Adrenal gland (tissue), 12 donors: ENCODE data around the gene KDM4C. TPM values are rescaled to one million over a fixed set of nuclear protein-coding genes. Genes with fewer than 3 reads are reported as not detected.

Experiments
- DNase-seq, 7 donors: peaks; one replicate each; pipeline ENCODE4 v3.0.0-alpha.2; 2019 to 2020
- H3K27ac ChIP-seq, 5 donors: fragments of 200-600 bp; sonication (generic) in 4 of 5; 1 replicate in 3 of 5; 2 replicates in 2 of 5; pipeline versions ENCODE4 v1.5.1 to v1.8.0; 2016 to 2020; ENCODE audit warnings: mild to moderate bottlenecking in 1 of 5
- H3K27me3 ChIP-seq: fragments of 200-600 bp; 2 replicates; pipeline ENCODE4 v1.8.0; 2021
- H3K36me3 ChIP-seq, 2 donors: fragments of 200-600 bp; replicated peaks in 1 of 2; 1 replicate in 1 of 2; 2 replicates in 1 of 2; pipeline versions ENCODE4 v1.5.1 to v1.8.0; 2018 to 2022
- H3K4me1 ChIP-seq, 2 donors: fragments of 200-600 bp; replicated peaks in 1 of 2; 1 replicate in 1 of 2; 2 replicates in 1 of 2; pipeline versions ENCODE4 v1.5.1 to v1.8.0; 2018 to 2021
- H3K4me3 ChIP-seq, 4 donors: fragments of 200-600 bp; sonication (generic) in 3 of 4; one replicate each; pipeline ENCODE4 v1.5.1; 2016 to 2018
- H3K9me3 ChIP-seq, 3 donors: fragments of 200-600 bp; sonication (generic) in 1 of 3; replicated peaks in 1 of 3; 1 replicate in 2 of 3; 2 replicates in 1 of 3; pipeline versions ENCODE4 v1.5.1 to v1.8.0; 2016 to 2021
- CTCF ChIP-seq, 6 experiments: fragments of 450-650 bp in 4 of 6; fragments of 200-600 bp in 2 of 6; sonication (generic) in 1 of 6; IDR thresholded peaks; 1 replicate in 5 of 6; 2 replicates in 1 of 6; pipeline versions ENCODE4 v1.5.1 to v1.8.0; 2016 to 2021; ENCODE audit warnings: antibody characterized with exemption in 6 of 6, mild to moderate bottlenecking in 2 of 6, moderate library complexity in 1 of 6
- POLR2A ChIP-seq, 2 donors: fragments of 450-650 bp; IDR thresholded peaks; one replicate each; pipeline ENCODE4 v1.6.1; 2017; ENCODE audit warnings: antibody characterized with exemption in 2 of 2, mild to moderate bottlenecking in 2 of 2, moderate library complexity in 1 of 2
- WGBS, 4 donors: extraction: QIAGEN DNeasy Blood & Tissue Kit in 2 of 4; methylation state at CpG; one replicate each; pipeline versions ENCODE4 v1.1.5 to v1.1.7; 2013 to 2017; 5-methylcytosine and 5-hydroxymethylcytosine counted together
- intact Hi-C, 2 donors: fragments of 100-400 bp; cut with DNase I; formaldehyde crosslinking; loops; one replicate each; pipeline versions ENCODE4 v1.14.1 to v1.15.0; 2022 to 2023
- polyA plus RNA-seq, 3 donors: library from polyadenylated mRNA; stranded (reverse); fragments of 200-250 nt in 2 of 3; fragments of 350-450 nt in 1 of 3; fragmentation: Illumina TruSeq in 1 of 3; extraction: RNeasy Lipid Tissue Mini Kit (QIAGEN cat#74804) in 1 of 3; gene quantifications; one replicate each; pipeline ENCODE4 v1.2.3, GENCODE V29; 2013 to 2014
- total RNA-seq, 9 donors: library from RNA; depleted of rRNA in 4 of 9; stranded (reverse); fragments of >200 nt in 4 of 9; fragments of 120-200 nt in 1 of 9; fragmentation: NEBNext Ultra II Directional in 1 of 9; extraction: Animal tissue kit (Norgen Biotek cat#: 25700) in 1 of 9; gene quantifications; one replicate each; pipeline versions ENCODE4 v1.1.0 to v1.2.4, GENCODE V29; 2013 to 2023
- donor health status: healthy with polysubstance abuse.
- donor health status: Bipolar disorder and iron deficiency.
- donor health status: DM: yes; HTN: yes; CAD: no.
- donor health status: DM: no; HTN: no; CAD: no.
- donor health status: DM: no; HTN: no; CAD: no.
- donor health status: DM: yes; HTN: yes; CAD: no.

The KDM4C gene
- total and polyA plus RNA-seq, 12 donors, result 7.9 to 33.4 (median 23.3) TPM

GRCh38 chr9:7097785-7098752 lies 340.3 kb downstream of the KDM4C start:
- H3K27me3 ChIP-seq, result no peaks in the 10 kb centered on the region
- H3K27ac ChIP-seq, result no peak overlapping the region
- intact Hi-C loops, result no loop called here
- WGBS, 4 donors, result 78 to 87% (median 84%) methylated on average over 3 of the region's 3 CpGs
- H3K36me3 ChIP-seq, result no peaks in the 10 kb centered on the region
- H3K9me3 ChIP-seq, result no peaks in the 10 kb centered on the region
- peak in 1 of 7 donors; percentile 16 for DNase-seq
- no peak overlapping the region for H3K4me3 ChIP-seq
- peaks cover 7 to 8% of the 10 kb centered on the region in 2 donors for H3K4me1 ChIP-seq
- TF ChIP-seq POLR2A (IDR thresholded peaks at IDR 0.05) (no peak), CTCF (IDR thresholded peaks at IDR 0.05) (no peak)

GRCh38 chr9:7103367-7103766 lies 345.6 kb downstream of the KDM4C start:
- Histone ChIP-seq H3K9me3 (no peaks in the 10 kb centered on the region), H3K4me3 (no peak overlapping the region), H3K27ac (no peak overlapping the region), H3K36me3 (no peaks in the 10 kb centered on the region), H3K4me1 (peaks cover 0 to 2% of the 10 kb centered on the region in 2 donors), H3K27me3 (no peaks in the 10 kb centered on the region)
- TF ChIP-seq POLR2A (IDR thresholded peaks at IDR 0.05), result no peak
- DNase-seq, result no peak
- intact Hi-C loops, result no loop called here
- 82 to 91% (median 91%) methylated on average over 7 of the region's 7 CpGs for WGBS, 4 donors

- Histone ChIP-seq H3K9me3 (no peaks in the 10 kb centered on the region), H3K4me1 (no peaks in the 10 kb centered on the region), H3K27ac (no peak overlapping the region), H3K27me3 (no peaks in the 10 kb centered on the region), H3K4me3 (no peak overlapping the region), H3K36me3 (no peaks in the 10 kb centered on the region)
- intact Hi-C loops, result no loop called here
- TF ChIP-seq CTCF (IDR thresholded peaks at IDR 0.05), result no peak
- TF ChIP-seq POLR2A (IDR thresholded peaks at IDR 0.05), result no peak
- no peak for DNase-seq
- WGBS, 4 donors, result 84 to 94% (median 90%) methylated on average over 6 of the region's 6 CpGs
Observed at GRCh38 chr9:7103771-7104170, 346.0 kb downstream of the KDM4C start.

GRCh38 chr9:7104625-7105024 lies 346.9 kb downstream of the KDM4C start:
- H3K27me3 ChIP-seq, result no peaks in the 10 kb centered on the region
- no peak for TF ChIP-seq CTCF (IDR thresholded peaks at IDR 0.05)
- no peak for TF ChIP-seq POLR2A (IDR thresholded peaks at IDR 0.05)
- WGBS, 4 donors, result 83 to 91% (median 88%) methylated on average over 2 of the region's 2 CpGs
- H3K27ac ChIP-seq, result no peak overlapping the region
- no peaks in the 10 kb centered on the region for H3K36me3 ChIP-seq
- H3K4me1 ChIP-seq, result no peaks in the 10 kb centered on the region
- intact Hi-C loops, result no loop called here
- H3K9me3 ChIP-seq, result no peaks in the 10 kb centered on the region
- DNase-seq, result no peak
- no peak overlapping the region for H3K4me3 ChIP-seq
